Mesenchymal stem cell (in vitro differentiated cells and primary cell): Measurements from ENCODE around the gene TTC9C.

Source experiments
- DNase-seq: peaks from one replicate; pipeline ENCODE4 v3.0.0-alpha.2; 2013
- H2AFZ ChIP-seq: one replicate; pipeline ENCODE4 v1.6.1; 2013; ENCODE audit warnings: low read depth, mild to moderate bottlenecking, control low read depth, inconsistent platforms, low read length, moderate library complexity
- H2AK5ac ChIP-seq: 2 replicates; pipeline ENCODE4 v1.6.1; 2013; ENCODE audit warnings: low read length, moderate library complexity, mild to moderate bottlenecking, inconsistent platforms; ENCODE audit not compliant: severe bottlenecking
- H2BK120ac ChIP-seq: one replicate; pipeline ENCODE4 v1.6.1; 2013; ENCODE audit warnings: low read depth, mild to moderate bottlenecking, inconsistent platforms, low read length, moderate library complexity
- H2BK12ac ChIP-seq, 2 experiments: one replicate each; pipeline ENCODE4 v1.6.1; 2013; ENCODE audit warnings: inconsistent platforms in 2 of 2, low read length in 2 of 2, mild to moderate bottlenecking in 2 of 2, moderate library complexity in 2 of 2, control low read depth in 1 of 2
- H2BK15ac ChIP-seq: one replicate; pipeline ENCODE4 v1.6.1; 2013; ENCODE audit warnings: mild to moderate bottlenecking, low read depth, inconsistent platforms; ENCODE audit not compliant: poor library complexity, severe bottlenecking
- H2BK5ac ChIP-seq: 2 replicates; pipeline ENCODE4 v1.6.1; 2013; ENCODE audit warnings: low read depth, mild to moderate bottlenecking, low read length, control low read depth, inconsistent platforms; ENCODE audit not compliant: poor library complexity, severe bottlenecking
- H3K14ac ChIP-seq, 2 experiments: one replicate each; pipeline ENCODE4 v1.6.1; 2013; ENCODE audit warnings: inconsistent platforms in 2 of 2, low read length in 2 of 2, control low read depth in 1 of 2, mild to moderate bottlenecking in 1 of 2, moderate library complexity in 1 of 2
- H3K18ac ChIP-seq, 2 experiments: one replicate each; pipeline ENCODE4 v1.6.1; 2013; ENCODE audit warnings: inconsistent platforms in 2 of 2, low read length in 2 of 2, control low read depth in 1 of 2, low read depth in 1 of 2, mild to moderate bottlenecking in 1 of 2
- H3K23ac ChIP-seq, 2 experiments: one replicate each; pipeline ENCODE4 v1.6.1; 2013; ENCODE audit warnings: inconsistent platforms in 2 of 2, low read length in 2 of 2, mild to moderate bottlenecking in 2 of 2, moderate library complexity in 2 of 2, control low read depth in 1 of 2
- H3K27ac ChIP-seq: 2 replicates; pipeline ENCODE4 v1.5.1; 2013; ENCODE audit warnings: mild to moderate bottlenecking, moderate library complexity, low read length, control low read depth, inconsistent platforms; ENCODE audit not compliant: poor library complexity, severe bottlenecking
- H3K27me3 ChIP-seq, 2 experiments: 2 replicates each; pipeline versions ENCODE4 v1.6.1 to v1.7.0; 2013; ENCODE audit warnings: low read length in 2 of 2, mild to moderate bottlenecking in 2 of 2, moderate library complexity in 2 of 2, control low read depth in 1 of 2, inconsistent platforms in 1 of 2; ENCODE audit not compliant: control insufficient read depth in 1 of 2, insufficient read depth in 1 of 2
- H3K36me3 ChIP-seq, 2 experiments: 2 replicates each; pipeline versions ENCODE4 v1.6.1 to v1.7.0; 2013; ENCODE audit warnings: low read length in 2 of 2, control low read depth in 1 of 2, inconsistent platforms in 1 of 2, low read depth in 1 of 2, mild to moderate bottlenecking in 1 of 2; ENCODE audit not compliant: insufficient read depth in 2 of 2, control insufficient read depth in 1 of 2
- H3K4ac ChIP-seq, 2 experiments: one replicate each; pipeline ENCODE4 v1.6.1; 2013; ENCODE audit warnings: inconsistent platforms in 2 of 2, low read length in 2 of 2, mild to moderate bottlenecking in 2 of 2, moderate library complexity in 2 of 2, control low read depth in 1 of 2, low read depth in 1 of 2
- H3K4me1 ChIP-seq: 2 replicates; pipeline ENCODE4 v1.6.1; 2013; ENCODE audit warnings: low read depth, low read length, control low read depth; ENCODE audit not compliant: control insufficient read depth, insufficient read depth
- H3K4me2 ChIP-seq: 2 replicates; pipeline ENCODE4 v1.6.1; 2013; ENCODE audit warnings: low read length, mild to moderate bottlenecking, inconsistent platforms; ENCODE audit not compliant: poor library complexity, severe bottlenecking
- H3K4me3 ChIP-seq, 2 experiments: 2 replicates each; pipeline versions ENCODE4 v1.5.1 to v1.7.0; 2013; ENCODE audit warnings: low read length in 2 of 2, mild to moderate bottlenecking in 2 of 2, control low read depth in 1 of 2, low read depth in 1 of 2; ENCODE audit not compliant: insufficient read depth in 1 of 2
- H3K79me1 ChIP-seq: replicated peaks from 2 replicates; pipeline ENCODE4 v1.6.1; 2013; ENCODE audit warnings: mild to moderate bottlenecking, control low read depth, low read length, inconsistent platforms; ENCODE audit not compliant: poor library complexity, severe bottlenecking
- H3K9ac ChIP-seq: 2 replicates; pipeline ENCODE4 v1.7.0; 2013; ENCODE audit warnings: mild to moderate bottlenecking, low read length, moderate library complexity
- H3K9me3 ChIP-seq: 2 replicates; pipeline ENCODE4 v1.7.0; 2013; ENCODE audit warnings: mild to moderate bottlenecking, low read length; ENCODE audit not compliant: control insufficient read depth
- H4K8ac ChIP-seq: one replicate; pipeline ENCODE4 v1.6.1; 2013; ENCODE audit warnings: inconsistent platforms, mild to moderate bottlenecking, low read length, moderate library complexity
- H4K91ac ChIP-seq: one replicate; pipeline ENCODE4 v1.6.1; 2013; ENCODE audit warnings: mild to moderate bottlenecking, low read length, inconsistent platforms
- WGBS: methylation state at CpG from one replicate; pipeline ENCODE4 v1.1.7; 2013; ENCODE audit warnings: mixed read lengths; 5-methylcytosine and 5-hydroxymethylcytosine counted together

The TTC9C gene

DNA sequence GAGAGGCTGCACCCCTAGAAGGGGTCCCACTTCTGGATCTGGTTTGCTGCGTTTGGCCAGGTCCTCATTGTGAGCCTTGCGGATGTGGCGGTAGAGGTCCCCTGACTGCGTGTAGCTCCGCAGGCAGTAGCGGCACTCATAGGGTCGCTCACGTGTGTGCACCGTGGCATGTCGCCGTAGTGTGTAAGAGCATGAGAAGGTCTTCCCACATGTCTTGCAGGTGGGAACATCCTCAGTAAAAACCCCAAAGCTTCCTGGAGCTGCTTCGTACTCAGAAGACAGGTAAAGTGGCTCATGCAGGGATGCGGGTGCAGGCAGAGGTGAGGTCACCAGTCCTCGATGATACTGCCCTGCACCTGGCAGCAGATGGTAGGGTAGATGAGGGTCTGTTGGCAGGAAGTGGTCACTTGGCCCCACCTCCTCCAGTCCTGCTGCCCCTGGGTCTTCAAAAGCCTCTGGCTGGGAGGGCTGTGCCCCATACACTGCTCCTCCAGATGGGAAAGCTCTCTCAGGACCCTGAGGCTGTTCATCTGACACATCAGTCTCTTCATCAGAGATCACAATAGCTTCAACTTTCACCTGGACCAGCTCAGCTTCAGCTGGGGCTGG is 24.0 kb downstream of the TTC9C start:
- DNase-seq = no peak
- no peak overlapping the region for H3K23ac ChIP-seq
- H3K27ac ChIP-seq = no peak overlapping the region
- no peak overlapping the region for H2BK12ac ChIP-seq
- WGBS = 96% methylated on average over 14 of the region's 14 CpGs
- no peak overlapping the region for H2BK120ac ChIP-seq
- no peaks in the 10 kb centered on the region for H3K27me3 ChIP-seq
- no peak overlapping the region for H2BK5ac ChIP-seq
- H2AK5ac ChIP-seq = no peak overlapping the region
- H3K18ac ChIP-seq = no peak overlapping the region
- H3K36me3 ChIP-seq = peaks cover 16 to 33% of the 10 kb centered on the region in 2 experiments
- H3K4me3 ChIP-seq = no peak overlapping the region
- H3K4me2 ChIP-seq = no peak overlapping the region
- H4K8ac ChIP-seq = no peak overlapping the region
- H2BK15ac ChIP-seq = no peak overlapping the region
- no peak overlapping the region for H3K14ac ChIP-seq
- H4K91ac ChIP-seq = peak overlapping the region; percentile 16
- H3K4ac ChIP-seq = no peak overlapping the region
- H3K4me1 ChIP-seq = peaks cover 14% of the 10 kb centered on the region
- no peak overlapping the region for H2AFZ ChIP-seq
- H3K9me3 ChIP-seq = no peaks in the 10 kb centered on the region
- H3K79me1 ChIP-seq = peaks cover 23% of the 10 kb centered on the region
- no peak overlapping the region for H3K9ac ChIP-seq

DNA sequence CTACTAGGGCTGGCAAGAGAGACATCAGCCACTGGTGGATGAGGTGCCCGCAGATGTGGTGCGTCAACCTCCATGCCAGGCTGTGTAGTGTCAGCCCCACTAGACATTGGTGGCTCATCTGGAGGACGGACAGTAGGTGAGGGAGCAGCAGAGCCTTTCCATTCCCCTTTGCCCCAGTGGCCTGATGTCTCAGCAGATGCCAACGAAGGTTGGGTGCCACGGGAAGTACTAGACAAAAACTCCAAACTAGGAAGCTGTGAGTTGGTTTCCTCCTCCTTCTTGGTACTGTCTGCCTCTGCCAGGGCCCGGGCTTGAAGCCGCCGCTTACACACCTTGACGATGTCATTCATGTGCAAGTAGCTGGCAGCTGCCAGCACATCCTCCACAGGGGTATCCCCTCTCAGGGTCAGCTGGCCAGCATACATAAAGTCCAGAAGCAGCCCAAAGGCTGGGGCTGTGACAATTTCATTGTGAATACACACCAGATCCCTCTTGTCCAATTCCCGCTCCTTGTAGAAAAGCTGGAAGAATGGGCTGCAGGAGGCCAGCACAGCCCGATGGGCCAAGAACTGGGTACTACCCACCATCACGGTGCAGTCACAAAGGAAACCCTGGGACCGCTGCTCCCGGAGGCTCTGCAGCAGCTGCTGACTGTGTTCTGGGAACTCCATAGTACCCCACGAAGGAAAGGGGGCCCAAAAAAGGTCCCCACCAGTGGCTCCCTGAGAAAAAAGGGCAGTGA is 24.9 kb downstream of the TTC9C start:
- Histone ChIP-seq H3K4me2 (peak overlapping the region; percentile 57), H3K23ac (no peak overlapping the region), H2AFZ (no peak overlapping the region), H3K36me3 (peaks cover 16 to 33% of the 10 kb centered on the region in 2 experiments), H3K9ac (peak overlapping the region; percentile 89), H3K18ac (peak overlapping the region; percentile 19 to 60), H3K79me1 (peaks cover 23% of the 10 kb centered on the region), H3K9me3 (no peaks in the 10 kb centered on the region), H3K27me3 (no peaks in the 10 kb centered on the region), H2BK5ac (no peak overlapping the region), H3K4ac (peak overlapping the region; percentile 32 to 46), H2AK5ac (peak overlapping the region; percentile 63), H3K4me1 (peaks cover 11% of the 10 kb centered on the region), H2BK12ac (peak overlapping the region; percentile 6 to 46), H4K8ac (peak overlapping the region; percentile 86), H3K14ac (no peak overlapping the region), H2BK120ac (no peak overlapping the region), H3K27ac (no peak overlapping the region), H3K4me3 (peak overlapping the region in 1 of 2 experiments; percentile 87), H2BK15ac (peak overlapping the region; percentile 77), H4K91ac (peak overlapping the region; percentile 25)
- 95% methylated on average over 15 of the region's 15 CpGs for WGBS
- no peak for DNase-seq

GRCh38 chr11:62753736-62754603 is 25.7 kb downstream of the TTC9C start, which contains the start of gene ZBTB3:
Gene ZBTB3 (minus strand): TSS chr11:62754160. CDS start chr11:62753664, 496 bp downstream.
- Histone ChIP-seq H4K8ac (peak within 1 kb of the TSS; percentile 100), H3K14ac (no peak within 1 kb of the TSS), H3K23ac (no peak within 1 kb of the TSS), H2BK5ac (no peak within 1 kb of the TSS), H3K4me2 (peak within 1 kb of the TSS; percentile 73), H3K4me1 (peaks cover 11% of the 10 kb centered on the region), H2BK15ac (peak within 1 kb of the TSS; percentile 97), H2BK120ac (peak within 1 kb of the TSS; percentile 94), H3K79me1 (peaks cover 23% of the 10 kb centered on the region), H2BK12ac (peak within 1 kb of the TSS; percentile 46 to 57), H3K4me3 (peak within 1 kb of the TSS; percentile 79 to 87), H3K18ac (peak within 1 kb of the TSS; percentile 87 to 94), H2AK5ac (peak within 1 kb of the TSS; percentile 63), H2AFZ (peak within 1 kb of the TSS; percentile 69), H3K9ac (peak within 1 kb of the TSS; percentile 89), H3K27ac (peak within 1 kb of the TSS; percentile 96), H3K4ac (peak within 1 kb of the TSS; percentile 46 to 75), H4K91ac (peak within 1 kb of the TSS; percentile 99), H3K9me3 (no peaks in the 10 kb centered on the region), H3K27me3 (no peaks in the 10 kb centered on the region), H3K36me3 (peaks cover 16 to 27% of the 10 kb centered on the region in 2 experiments)
- DNase-seq = peak; percentile 100
- WGBS = 2% methylated on average over 47 of the region's 47 CpGs
